ENCODE results near the gene DDX47. TPM values are rescaled to one million over a fixed set of nuclear protein-coding genes. Genes with fewer than 3 reads are reported as not detected.

The DDX47 gene
- total RNA-seq, 1 experiment from 2014 or later, result 90.4 TPM

DNA sequence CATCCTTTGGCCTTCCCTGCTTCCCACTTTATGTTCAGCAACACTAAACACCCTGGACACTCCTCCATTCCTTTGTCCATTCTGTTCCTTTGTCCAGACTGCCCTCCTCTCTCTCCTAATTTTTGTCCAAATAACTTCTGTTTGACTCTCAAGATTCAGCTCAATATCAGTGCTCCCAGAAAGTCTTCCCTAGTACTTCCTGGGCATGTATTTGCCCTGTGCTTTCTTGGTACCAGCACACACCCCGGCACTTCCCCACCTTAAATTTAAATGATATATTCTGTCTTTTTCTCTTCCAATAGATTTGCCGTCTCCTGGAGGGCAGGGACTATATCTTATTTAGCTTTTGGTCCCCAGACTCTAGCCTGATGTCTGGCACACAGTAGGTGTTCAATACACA lies 34.1 kb upstream of the DDX47 start:
- Histone ChIP-seq H3K27me3 (replicated peaks; ENCODE audit: insufficient read depth, low read depth, low read length, poor library complexity) (no peaks in the 10 kb centered on the region), H3K4me1 (ENCODE audit: insufficient read depth, low read length, poor library complexity, severe bottlenecking) (peaks cover 6% of the 10 kb centered on the region), H3K9me3 (ENCODE audit: low read depth, low read length, poor library complexity, severe bottlenecking) (no peaks in the 10 kb centered on the region), H3K27ac (ENCODE audit: low read depth, low read length, poor library complexity, severe bottlenecking) (no peak overlapping the region), H3K36me3 (ENCODE audit: insufficient read depth, low read length, poor library complexity, severe bottlenecking) (no peaks in the 10 kb centered on the region), H3K4me3 (ENCODE audit: low read depth, low read length, poor library complexity, severe bottlenecking) (no peak overlapping the region)
- intact Hi-C loops (cut with micrococcal nuclease; ENCODE audit: unreplicated experiment), result no loop called here
- POLR2A ChIA-PET (ENCODE audit: low non-redundant PET), result interaction anchor here (0.6 kb wide), 1 partner anchor 193 kb away, joined by 3 read pairs; no protein-coding TSS in a partner anchor
- no peak for DNase-seq (ENCODE audit: low spot score)
- CTCF ChIA-PET, result interaction anchor here (0.6 kb wide), 1 partner anchor 216 kb away, joined by 3 read pairs; the partner anchor contains the start of gene DUSP16
- no peak for TF ChIP-seq EZH2 (IDR thresholded peaks at IDR 0.05; ENCODE audit: borderline replicate concordance, low read depth, low read length, poor library complexity, severe bottlenecking)
- TF ChIP-seq, protein P1, sequence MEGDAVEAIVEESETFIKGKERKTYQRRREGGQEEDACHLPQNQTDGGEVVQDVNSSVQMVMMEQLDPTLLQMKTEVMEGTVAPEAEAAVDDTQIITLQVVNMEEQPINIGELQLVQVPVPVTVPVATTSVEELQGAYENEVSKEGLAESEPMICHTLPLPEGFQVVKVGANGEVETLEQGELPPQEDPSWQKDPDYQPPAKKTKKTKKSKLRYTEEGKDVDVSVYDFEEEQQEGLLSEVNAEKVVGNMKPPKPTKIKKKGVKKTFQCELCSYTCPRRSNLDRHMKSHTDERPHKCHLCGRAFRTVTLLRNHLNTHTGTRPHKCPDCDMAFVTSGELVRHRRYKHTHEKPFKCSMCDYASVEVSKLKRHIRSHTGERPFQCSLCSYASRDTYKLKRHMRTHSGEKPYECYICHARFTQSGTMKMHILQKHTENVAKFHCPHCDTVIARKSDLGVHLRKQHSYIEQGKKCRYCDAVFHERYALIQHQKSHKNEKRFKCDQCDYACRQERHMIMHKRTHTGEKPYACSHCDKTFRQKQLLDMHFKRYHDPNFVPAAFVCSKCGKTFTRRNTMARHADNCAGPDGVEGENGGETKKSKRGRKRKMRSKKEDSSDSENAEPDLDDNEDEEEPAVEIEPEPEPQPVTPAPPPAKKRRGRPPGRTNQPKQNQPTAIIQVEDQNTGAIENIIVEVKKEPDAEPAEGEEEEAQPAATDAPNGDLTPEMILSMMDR (conservative IDR thresholded peaks at IDR 0.05; ENCODE audit: low read depth, low read length), result no peak
- no TSS peak for BruUV-seq (replicated peaks)

DNA sequence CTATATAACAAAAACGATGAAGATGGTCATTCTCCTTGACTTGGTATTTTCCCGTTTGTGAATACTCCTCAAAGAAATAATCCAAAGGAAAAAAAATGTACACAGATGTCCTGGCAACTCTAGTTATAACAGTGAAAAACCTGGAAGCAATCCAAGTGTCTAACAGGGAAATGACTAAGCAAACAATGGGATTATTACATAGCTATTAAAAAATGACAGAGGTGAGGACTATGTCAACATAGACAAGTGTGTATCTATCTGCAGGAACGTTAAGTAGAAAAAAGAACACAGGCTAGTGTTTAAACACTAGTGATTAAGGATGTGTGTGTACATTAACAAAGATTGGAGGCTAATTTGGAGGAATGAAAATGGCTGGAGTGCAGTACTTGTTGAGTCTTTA lies 33.6 kb upstream of the DDX47 start:
- BruUV-seq (replicated peaks), result no TSS peak
- Histone ChIP-seq H3K4me3 (ENCODE audit: low read depth, low read length, poor library complexity, severe bottlenecking) (no peak overlapping the region), H3K27me3 (replicated peaks; ENCODE audit: insufficient read depth, low read depth, low read length, poor library complexity) (no peaks in the 10 kb centered on the region), H3K36me3 (ENCODE audit: insufficient read depth, low read length, poor library complexity, severe bottlenecking) (no peaks in the 10 kb centered on the region), H3K9me3 (ENCODE audit: low read depth, low read length, poor library complexity, severe bottlenecking) (no peaks in the 10 kb centered on the region), H3K4me1 (ENCODE audit: insufficient read depth, low read length, poor library complexity, severe bottlenecking) (peaks cover 7% of the 10 kb centered on the region), H3K27ac (ENCODE audit: low read depth, low read length, poor library complexity, severe bottlenecking) (no peak overlapping the region)
- POLR2A ChIA-PET (ENCODE audit: low non-redundant PET), result interaction anchor here (0.6 kb wide), 1 partner anchor 192 kb away, joined by 3 read pairs; no protein-coding TSS in a partner anchor
- DNase-seq (ENCODE audit: low spot score), result peak; percentile 58
- intact Hi-C loops (cut with micrococcal nuclease; ENCODE audit: unreplicated experiment), result no loop called here
- no peak for TF ChIP-seq EZH2 (IDR thresholded peaks at IDR 0.05; ENCODE audit: borderline replicate concordance, low read depth, low read length, poor library complexity, severe bottlenecking)
- TF ChIP-seq, protein P1 (conservative IDR thresholded peaks at IDR 0.05; ENCODE audit: low read depth, low read length), result no peak
- CTCF ChIA-PET, result no interaction called here

DNA sequence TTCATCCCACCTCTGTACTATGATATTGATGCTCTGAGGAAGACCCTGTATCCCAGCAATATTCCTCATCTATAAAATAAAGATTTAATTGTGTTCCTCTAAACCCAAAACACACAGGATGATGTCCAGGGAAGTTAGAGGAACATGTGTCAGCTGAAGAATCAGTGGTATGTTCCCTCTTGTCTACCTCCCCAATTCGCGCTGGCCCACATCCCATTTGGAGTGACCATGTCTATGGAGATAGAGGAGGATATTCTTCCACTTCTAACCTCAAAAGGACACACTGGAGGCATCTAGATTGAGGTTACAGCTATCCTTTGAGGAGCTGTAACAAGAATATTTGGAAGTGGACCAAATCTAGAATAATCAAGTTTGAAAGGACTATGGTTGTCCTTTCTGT lies 29.0 kb upstream of the DDX47 start:
- no peak for DNase-seq (ENCODE audit: low spot score)
- Histone ChIP-seq H3K4me1 (ENCODE audit: insufficient read depth, low read length, poor library complexity, severe bottlenecking) (peaks cover 44% of the 10 kb centered on the region), H3K27ac (ENCODE audit: low read depth, low read length, poor library complexity, severe bottlenecking) (peak overlapping the region; percentile 73), H3K36me3 (ENCODE audit: insufficient read depth, low read length, poor library complexity, severe bottlenecking) (no peaks in the 10 kb centered on the region), H3K9me3 (ENCODE audit: low read depth, low read length, poor library complexity, severe bottlenecking) (no peaks in the 10 kb centered on the region), H3K4me3 (ENCODE audit: low read depth, low read length, poor library complexity, severe bottlenecking) (no peak overlapping the region), H3K27me3 (replicated peaks; ENCODE audit: insufficient read depth, low read depth, low read length, poor library complexity) (no peaks in the 10 kb centered on the region)
- CTCF ChIA-PET, result interaction anchor here (1.2 kb wide), 1 partner anchor 29 kb away, joined by 4 read pairs; the partner anchor contains the start of gene DDX47
- no peak for TF ChIP-seq EZH2 (IDR thresholded peaks at IDR 0.05; ENCODE audit: borderline replicate concordance, low read depth, low read length, poor library complexity, severe bottlenecking)
- TF ChIP-seq, protein P1 (conservative IDR thresholded peaks at IDR 0.05; ENCODE audit: low read depth, low read length), result no peak
- POLR2A ChIA-PET (ENCODE audit: low non-redundant PET), result no interaction called here
- intact Hi-C loops (cut with micrococcal nuclease; ENCODE audit: unreplicated experiment), result no loop called here
- no TSS peak for BruUV-seq (replicated peaks)
